Left lung (tissue), 10 donors: ENCODE results near the gene PAX6. TPM values are rescaled to one million over a fixed set of nuclear protein-coding genes. Genes with fewer than 3 reads are reported as not detected.

ENCODE experiments used
- ATAC-seq: fragments of 200-7000 bp; cut with Tn5 transposase; one replicate; pipeline ENCODE4 v1.9.1; 2020; ENCODE audit warnings: moderate library complexity
- DNase-seq, 4 donors: peaks; one replicate each; pipeline ENCODE4 v3.0.0-alpha.2; 2013 to 2020
- H3K27ac ChIP-seq, 2 donors: fragments of 200-600 bp; sonication (generic) in 1 of 2; one replicate each; pipeline versions ENCODE4 v1.5.0 to v1.8.0; 2020 to 2021
- H3K27me3 ChIP-seq, 2 donors: fragments of 200-600 bp; sonication (generic) in 1 of 2; one replicate each; pipeline versions ENCODE4 v1.5.0 to v1.8.0; 2020 to 2021
- H3K36me3 ChIP-seq, 2 donors: fragments of 200-600 bp; sonication (generic) in 1 of 2; one replicate each; pipeline versions ENCODE4 v1.5.0 to v1.8.0; 2020 to 2021
- H3K4me1 ChIP-seq, 2 donors: fragments of 200-600 bp; one replicate each; pipeline ENCODE4 v1.8.0; 2021
- H3K4me3 ChIP-seq, 2 donors: fragments of 200-600 bp; sonication (generic) in 1 of 2; one replicate each; pipeline versions ENCODE4 v1.5.0 to v1.8.0; 2020 to 2021; ENCODE audit warnings: mild to moderate bottlenecking in 1 of 2
- H3K9me3 ChIP-seq, 2 donors: fragments of 200-600 bp; sonication (generic) in 1 of 2; one replicate each; pipeline versions ENCODE4 v1.5.0 to v1.8.0; 2020 to 2021
- intact Hi-C, 2 donors: fragments of 100-400 bp; cut with DNase I; formaldehyde crosslinking; loops; one replicate each; pipeline versions ENCODE4 v1.11.2 to v1.14.2; 2022
- polyA plus RNA-seq, 6 donors: library from polyadenylated mRNA; unstranded; fragments of 120-200 nt; gene quantifications; one replicate each; pipeline ENCODE4 v1.2.1, GENCODE V29; 2013; ENCODE audit not compliant: insufficient read length in 6 of 6
- total RNA-seq, 2 donors: library from RNA; stranded (reverse); fragmentation: NEBNext Ultra II Directional; extraction: Animal tissue kit (Norgen Biotek cat#: 25700); gene quantifications; one replicate each; pipeline ENCODE4 v1.2.1, GENCODE V29; 2021
- TF ChIP-seq, protein P1 (sequence below), 2 donors: fragments of 200-600 bp; sonication (generic) in 1 of 2; IDR thresholded peaks; one replicate each; pipeline versions ENCODE4 v1.5.0 to v1.8.0; 2021; ENCODE audit warnings: antibody characterized with exemption in 2 of 2
- donor health status: DM: no; HTN: yes; CAD: no.
- donor health status: DM: no; HTN: no; CAD: no.

PAX6 gene
- total and polyA plus RNA-seq, 8 donors: 0.07 to 0.18 (median 0.10) TPM; not detected in 4

DNA sequence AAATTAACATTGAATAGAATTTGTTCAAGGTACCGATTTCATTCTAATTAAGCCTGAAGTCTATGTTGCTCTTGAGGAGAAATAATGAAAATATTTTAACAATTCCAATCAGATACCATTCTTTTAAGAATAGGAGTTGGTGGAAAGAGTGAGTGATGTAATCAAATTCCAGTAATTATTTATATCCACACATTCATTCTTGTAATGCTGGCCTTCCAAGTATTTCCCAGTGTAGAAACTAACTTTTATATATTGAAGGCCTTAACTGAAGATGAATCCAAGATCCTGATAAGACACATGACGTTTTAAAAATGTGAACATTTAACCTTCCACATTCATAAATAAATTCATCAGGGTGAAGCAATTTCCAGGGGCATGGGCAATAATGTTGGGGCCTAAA, 36.6 kb upstream of the PAX6 start:
- intact Hi-C loops: no loop called here
- no peaks in the 10 kb centered on the region for H3K36me3 ChIP-seq
- no peak for ATAC-seq
- peaks cover 9 to 43% of the 10 kb centered on the region in 2 donors for H3K27me3 ChIP-seq
- no peak for DNase-seq
- TF ChIP-seq, protein P1, sequence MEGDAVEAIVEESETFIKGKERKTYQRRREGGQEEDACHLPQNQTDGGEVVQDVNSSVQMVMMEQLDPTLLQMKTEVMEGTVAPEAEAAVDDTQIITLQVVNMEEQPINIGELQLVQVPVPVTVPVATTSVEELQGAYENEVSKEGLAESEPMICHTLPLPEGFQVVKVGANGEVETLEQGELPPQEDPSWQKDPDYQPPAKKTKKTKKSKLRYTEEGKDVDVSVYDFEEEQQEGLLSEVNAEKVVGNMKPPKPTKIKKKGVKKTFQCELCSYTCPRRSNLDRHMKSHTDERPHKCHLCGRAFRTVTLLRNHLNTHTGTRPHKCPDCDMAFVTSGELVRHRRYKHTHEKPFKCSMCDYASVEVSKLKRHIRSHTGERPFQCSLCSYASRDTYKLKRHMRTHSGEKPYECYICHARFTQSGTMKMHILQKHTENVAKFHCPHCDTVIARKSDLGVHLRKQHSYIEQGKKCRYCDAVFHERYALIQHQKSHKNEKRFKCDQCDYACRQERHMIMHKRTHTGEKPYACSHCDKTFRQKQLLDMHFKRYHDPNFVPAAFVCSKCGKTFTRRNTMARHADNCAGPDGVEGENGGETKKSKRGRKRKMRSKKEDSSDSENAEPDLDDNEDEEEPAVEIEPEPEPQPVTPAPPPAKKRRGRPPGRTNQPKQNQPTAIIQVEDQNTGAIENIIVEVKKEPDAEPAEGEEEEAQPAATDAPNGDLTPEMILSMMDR (IDR thresholded peaks at IDR 0.05): no peak
- H3K4me3 ChIP-seq: no peak overlapping the region
- no peaks in the 10 kb centered on the region for H3K4me1 ChIP-seq
- H3K27ac ChIP-seq: no peak overlapping the region
- H3K9me3 ChIP-seq: no peaks in the 10 kb centered on the region

DNA sequence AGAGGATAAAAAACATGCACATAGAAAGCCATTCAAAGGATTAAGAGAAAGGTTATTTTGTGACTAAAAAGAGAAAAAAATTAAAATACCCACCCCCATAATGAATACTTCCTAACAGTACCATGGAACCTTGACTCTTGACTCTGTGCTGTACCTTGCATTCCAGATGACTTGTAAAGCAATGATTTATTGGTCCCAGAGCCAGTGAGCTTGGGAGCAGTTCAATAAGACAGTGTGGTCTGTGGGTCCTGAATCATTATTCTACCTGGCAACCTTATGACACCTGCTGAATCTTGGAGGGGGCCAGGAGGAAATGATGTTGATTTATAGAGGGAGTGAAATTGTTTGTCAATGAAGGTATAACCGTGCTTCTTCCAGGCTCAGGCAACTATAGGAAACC, 34.2 kb upstream of the PAX6 start:
- DNase-seq: no peak
- no peak overlapping the region for H3K27ac ChIP-seq
- no peaks in the 10 kb centered on the region for H3K36me3 ChIP-seq
- no peaks in the 10 kb centered on the region for H3K9me3 ChIP-seq
- TF ChIP-seq, protein P1 (IDR thresholded peaks at IDR 0.05): no peak
- no peak for ATAC-seq
- H3K4me3 ChIP-seq: no peak overlapping the region
- intact Hi-C loops: no loop called here
- H3K4me1 ChIP-seq: no peaks in the 10 kb centered on the region
- peaks cover 9 to 67% of the 10 kb centered on the region in 2 donors for H3K27me3 ChIP-seq

DNA sequence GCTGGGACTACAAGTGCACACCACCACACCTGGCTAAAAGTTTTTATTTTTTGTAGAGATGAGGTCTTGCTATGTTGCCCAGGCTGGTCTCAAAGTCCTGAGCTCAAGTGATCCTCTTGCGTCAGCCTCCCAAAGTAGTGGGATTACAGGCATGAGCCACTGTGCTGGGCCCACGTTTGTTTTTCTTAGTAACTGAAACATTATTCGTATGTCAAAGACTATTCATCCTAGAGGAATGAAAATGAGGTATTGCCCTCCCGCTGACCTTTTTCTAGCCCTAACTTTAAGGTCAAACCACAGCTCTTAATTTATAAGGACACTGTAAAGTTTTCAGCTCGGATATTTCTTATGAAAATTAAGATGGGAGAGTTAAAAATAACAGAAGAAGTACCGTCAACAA, 33.2 kb upstream of the PAX6 start:
- DNase-seq (no peak), ATAC-seq (no peak)
- TF ChIP-seq, protein P1 (IDR thresholded peaks at IDR 0.05): no peak
- H3K4me1 ChIP-seq: no peaks in the 10 kb centered on the region
- peaks cover 9 to 77% of the 10 kb centered on the region in 2 donors for H3K27me3 ChIP-seq
- H3K27ac ChIP-seq: no peak overlapping the region
- intact Hi-C loops: no loop called here
- H3K36me3 ChIP-seq: no peaks in the 10 kb centered on the region
- no peaks in the 10 kb centered on the region for H3K9me3 ChIP-seq
- H3K4me3 ChIP-seq: no peak overlapping the region

DNA sequence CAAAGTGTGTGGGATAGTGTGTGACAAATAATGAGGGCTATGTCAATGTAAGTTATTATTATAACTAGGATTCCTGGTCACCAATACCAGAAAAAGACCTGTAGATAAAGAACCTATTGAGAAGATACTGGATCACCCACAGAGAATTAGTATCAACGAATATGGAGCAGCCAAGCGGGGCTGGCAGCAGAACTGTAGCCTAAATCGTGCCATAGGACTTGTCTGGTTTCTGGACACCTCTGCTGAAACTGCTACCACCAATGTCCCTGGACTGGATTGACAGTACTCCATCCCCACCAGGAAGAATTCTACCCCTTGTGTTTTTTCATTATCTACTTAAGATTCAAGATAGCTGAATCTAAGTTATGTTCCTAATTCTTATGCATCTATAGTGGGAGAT, 30.3 kb upstream of the PAX6 start:
- ATAC-seq (no peak), DNase-seq (no peak)
- H3K9me3 ChIP-seq: no peaks in the 10 kb centered on the region
- peaks cover 19 to 98% of the 10 kb centered on the region in 2 donors for H3K27me3 ChIP-seq
- no peak overlapping the region for H3K4me3 ChIP-seq
- H3K36me3 ChIP-seq: no peaks in the 10 kb centered on the region
- intact Hi-C loops: no loop called here
- TF ChIP-seq, protein P1 (IDR thresholded peaks at IDR 0.05): no peak
- H3K4me1 ChIP-seq: no peaks in the 10 kb centered on the region
- no peak overlapping the region for H3K27ac ChIP-seq

DNA sequence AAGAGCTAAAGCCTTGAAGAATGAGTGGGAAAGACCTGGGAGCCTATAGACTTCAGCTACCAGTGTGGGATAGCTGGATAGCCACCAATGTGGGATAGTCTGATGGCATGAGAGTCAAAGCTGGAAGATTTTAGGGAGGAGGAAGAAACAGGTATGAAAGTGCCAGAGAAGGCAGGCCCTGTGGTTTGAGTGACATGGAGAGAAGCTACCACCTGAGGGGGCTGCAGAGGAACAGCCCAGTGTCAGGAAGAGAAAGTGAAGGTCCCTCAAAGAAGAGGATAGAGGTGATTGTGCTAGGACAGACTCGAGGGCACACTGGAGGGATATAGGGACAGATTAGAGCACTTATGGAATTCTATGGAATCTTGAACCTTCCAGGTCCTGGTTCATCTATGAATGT, 23.1 kb upstream of the PAX6 start:
- H3K36me3 ChIP-seq: no peaks in the 10 kb centered on the region
- ATAC-seq: no peak
- TF ChIP-seq, protein P1 (IDR thresholded peaks at IDR 0.05): no peak
- H3K27me3 ChIP-seq: peaks cover 38 to 100% of the 10 kb centered on the region in 2 donors
- no peak overlapping the region for H3K27ac ChIP-seq
- intact Hi-C loops: no loop called here
- H3K4me1 ChIP-seq: no peaks in the 10 kb centered on the region
- no peak overlapping the region for H3K4me3 ChIP-seq
- no peak for DNase-seq
- H3K9me3 ChIP-seq: no peaks in the 10 kb centered on the region
